Adipose tissue (tissue), 3 donors: ENCODE data around the gene SMG7. TPM values are rescaled to one million over a fixed set of nuclear protein-coding genes. Genes with fewer than 3 reads are reported as not detected.

ENCODE experiments used
- H3K27ac ChIP-seq: one replicate; pipeline ENCODE4 v1.5.1; 2013; ENCODE audit warnings: low read depth, low read length
- WGBS, 3 donors: extraction: QIAGEN DNeasy Blood & Tissue Kit; methylation state at CpG; one replicate each; pipeline ENCODE4 v1.1.7; 2013; 5-methylcytosine and 5-hydroxymethylcytosine counted together
- polyA plus RNA-seq, 3 donors: library from polyadenylated mRNA; stranded (reverse); fragments of 200-250 nt; gene quantifications; one replicate each; pipeline ENCODE4 v1.2.3, GENCODE V29; 2013
- donor health status: healthy with polysubstance abuse.
- donor health status: Bipolar disorder and iron deficiency.
- donor health status: healthy.

SMG7 gene
- polyA plus RNA-seq, 3 donors = 14.3 to 16.5 (median 16.3) TPM

GRCh38 chr1:183461350-183461749 lies 10.9 kb upstream of the SMG7 start:
- H3K27ac ChIP-seq = no peak overlapping the region
- 60 to 75% (median 61%) methylated on average over 1 of the region's 1 CpG for WGBS, 3 donors

- 58 to 85% (median 83%) methylated on average over 2 of the region's 2 CpGs for WGBS, 3 donors
- H3K27ac ChIP-seq = no peak overlapping the region
These were observed 8.7 kb upstream of the SMG7 start for GRCh38 chr1:183463566-183463965.

DNA sequence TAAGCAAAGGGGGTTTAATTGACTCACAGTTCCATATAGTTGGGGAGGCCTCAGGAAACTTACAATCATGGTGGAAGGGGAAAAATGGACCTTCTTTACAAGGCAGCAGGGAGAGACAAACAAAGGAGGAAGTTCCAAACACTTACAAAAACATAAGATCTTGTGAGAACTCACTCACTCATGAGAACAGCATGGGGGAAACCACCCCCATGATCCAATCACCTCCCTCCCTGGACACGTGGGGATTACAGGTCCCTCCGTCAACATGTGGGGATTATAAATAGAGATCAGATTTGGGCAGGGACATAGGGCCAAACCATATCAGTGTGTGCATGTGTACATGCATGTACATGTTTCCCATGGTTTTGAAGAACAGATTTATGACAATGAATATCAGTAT lies 5.5 kb upstream of the SMG7 start:
- WGBS, 3 donors = 44 to 60% (median 58%) methylated on average over 2 of the region's 2 CpGs
- no peak overlapping the region for H3K27ac ChIP-seq

GRCh38 chr1:183467687-183468086 lies 4.6 kb upstream of the SMG7 start:
- no peak overlapping the region for H3K27ac ChIP-seq
- 53 to 90% (median 85%) methylated on average over 1 of the region's 1 CpG for WGBS, 3 donors

- 0 to 1% (median 1%) methylated on average over 26 of the region's 26 CpGs for WGBS, 3 donors
- peak overlapping the region; percentile 83 for H3K27ac ChIP-seq
These were observed 1.9 kb upstream of the SMG7 start for GRCh38 chr1:183470147-183470960.

DNA sequence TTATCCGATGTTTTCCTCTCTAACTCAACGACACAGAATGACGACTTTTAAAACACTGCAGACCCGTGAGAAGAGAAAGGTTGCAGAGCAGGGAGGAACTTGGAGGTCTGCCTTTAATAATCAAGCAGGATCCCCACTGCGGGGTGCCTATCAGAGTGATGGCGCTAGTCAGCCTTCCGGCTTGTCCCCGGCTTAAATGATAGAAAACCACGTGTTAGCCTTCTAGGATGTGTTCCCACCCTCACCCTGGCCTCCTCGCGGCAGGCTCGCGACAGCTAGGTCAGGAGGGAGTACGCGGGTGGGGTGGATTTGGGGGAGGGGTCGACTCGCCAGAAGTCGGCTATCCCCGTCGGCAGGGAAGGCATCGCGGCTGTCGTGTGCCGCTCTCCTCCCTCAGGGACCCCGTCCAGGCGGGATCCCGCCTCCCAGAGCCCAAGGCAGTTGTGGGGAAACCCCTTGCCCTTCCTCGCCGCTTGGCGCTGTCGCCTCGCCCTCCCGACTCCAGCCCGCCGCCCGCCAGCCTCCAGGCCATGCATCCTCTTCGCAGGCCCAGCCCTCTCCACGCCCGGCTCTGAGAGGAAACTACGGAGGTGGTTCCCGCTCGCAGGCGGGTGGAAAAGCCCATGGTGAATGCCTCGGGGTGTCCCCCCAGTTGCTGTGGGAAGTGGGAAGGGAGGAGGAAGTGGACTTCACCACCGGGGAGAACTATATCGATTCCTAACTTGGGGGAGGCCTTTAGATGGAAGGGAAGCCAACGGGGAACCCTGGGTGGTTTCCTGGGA lies 1.1 kb upstream of the SMG7 start:
- H3K27ac ChIP-seq = peak overlapping the region; percentile 83
- WGBS, 3 donors = 0% methylated on average over 38 to 47 of the region's 47 CpGs

DNA sequence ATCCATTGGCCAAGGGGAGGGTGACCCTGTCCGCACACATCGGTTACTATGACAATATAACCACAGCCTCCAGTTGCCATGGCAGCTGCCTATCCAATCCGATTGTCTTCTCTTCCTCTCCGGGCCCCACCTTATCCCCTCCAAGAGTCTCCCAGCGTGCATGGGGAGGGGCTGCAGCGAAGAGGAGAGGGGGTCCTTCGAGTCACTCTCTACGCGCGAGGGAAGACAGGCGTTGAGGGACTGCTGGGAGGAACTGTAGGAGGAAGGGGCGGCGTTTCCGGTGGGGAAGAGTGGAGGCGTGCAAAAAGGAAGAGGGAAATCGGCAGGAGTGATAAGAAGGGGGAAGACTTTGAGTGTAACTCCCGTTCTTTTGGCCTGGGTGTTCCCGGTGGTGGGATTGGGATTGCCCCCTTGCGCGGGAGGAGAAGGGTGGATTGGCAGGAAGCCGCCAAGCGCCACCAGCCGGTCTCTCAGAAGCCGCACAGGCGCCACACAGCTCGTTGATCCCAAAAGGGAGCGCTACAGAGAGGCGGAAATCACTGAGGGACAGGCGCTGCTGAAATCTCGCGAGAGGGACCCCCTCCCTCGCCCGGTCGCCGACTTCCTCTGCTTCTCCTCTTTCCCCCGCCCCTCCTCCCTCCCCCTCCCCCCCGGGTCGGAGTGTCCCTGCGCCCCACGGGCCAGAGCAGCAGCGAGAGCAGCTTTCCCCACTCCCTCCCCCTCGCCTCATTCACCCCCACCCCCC lies 384 bp upstream of the SMG7 start:
- WGBS, 3 donors = 0% methylated on average over 26 to 42 of the region's 42 CpGs

GRCh38 chr1:183473217-183473536 lies 878 bp downstream of the SMG7 start:
- H3K27ac ChIP-seq = no peak overlapping the region
- 12 to 22% (median 15%) methylated on average over 9 of the region's 9 CpGs for WGBS, 3 donors

More for the DNA sequence above, 384 bp upstream of the SMG7 start:
- H3K27ac ChIP-seq = peak overlapping the region; percentile 97

GRCh38 chr1:183476081-183476480 lies 3.8 kb downstream of the SMG7 start:
- 32 to 63% (median 51%) methylated on average over 3 of the region's 3 CpGs for WGBS, 3 donors
- H3K27ac ChIP-seq = no peak overlapping the region

DNA sequence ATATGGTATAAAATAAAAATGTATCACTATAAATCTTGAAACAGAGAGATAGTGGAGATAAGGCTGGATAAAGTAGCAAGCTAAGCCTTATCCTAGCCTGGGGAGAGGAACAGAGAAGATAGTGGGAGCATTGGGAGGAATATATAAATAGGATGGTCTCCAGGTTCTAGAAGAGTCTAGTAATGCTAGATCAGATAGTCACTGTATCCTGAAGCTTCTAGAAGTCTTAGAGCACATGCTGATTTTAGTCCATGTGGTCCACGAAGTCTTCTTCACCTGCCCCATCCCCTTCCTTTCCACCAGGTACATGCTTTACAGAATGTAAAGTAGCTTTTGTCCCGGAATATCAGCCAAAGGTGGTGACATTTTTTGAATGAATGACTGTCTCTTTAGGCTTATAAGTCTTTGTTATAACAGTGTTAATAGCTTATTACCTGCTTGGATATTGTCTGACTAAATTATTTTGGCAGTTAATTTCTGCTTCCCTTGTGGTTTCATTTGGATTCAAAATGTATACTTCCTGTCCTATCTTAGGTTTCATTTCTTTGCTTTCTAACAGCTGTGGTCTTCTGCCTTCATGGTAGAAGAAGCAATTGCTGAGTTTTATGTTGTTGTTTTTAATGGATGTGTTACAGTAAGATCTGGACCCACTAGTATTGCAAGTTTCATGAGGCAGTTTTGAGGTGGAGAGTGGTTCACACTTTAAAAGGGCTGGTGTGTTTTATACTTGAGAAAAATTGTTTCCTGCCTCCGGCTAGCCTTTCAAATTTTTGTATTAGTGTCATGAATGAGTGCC lies 5.9 kb downstream of the SMG7 start:
- WGBS, 3 donors = 60 to 77% (median 66%) methylated on average over 3 of the region's 3 CpGs

GRCh38 chr1:183480971-183481441 lies 8.7 kb downstream of the SMG7 start:
- no peak overlapping the region for H3K27ac ChIP-seq
- 56 to 77% (median 72%) methylated on average over 1 of the region's 1 CpG for WGBS, 3 donors

More for the DNA sequence above, 5.9 kb downstream of the SMG7 start:
- H3K27ac ChIP-seq = no peak overlapping the region

GRCh38 chr1:183483224-183483623 lies 10.9 kb downstream of the SMG7 start:
- WGBS, 3 donors = 61 to 92% (median 88%) methylated on average over 1 of the region's 1 CpG
- no peak overlapping the region for H3K27ac ChIP-seq

DNA sequence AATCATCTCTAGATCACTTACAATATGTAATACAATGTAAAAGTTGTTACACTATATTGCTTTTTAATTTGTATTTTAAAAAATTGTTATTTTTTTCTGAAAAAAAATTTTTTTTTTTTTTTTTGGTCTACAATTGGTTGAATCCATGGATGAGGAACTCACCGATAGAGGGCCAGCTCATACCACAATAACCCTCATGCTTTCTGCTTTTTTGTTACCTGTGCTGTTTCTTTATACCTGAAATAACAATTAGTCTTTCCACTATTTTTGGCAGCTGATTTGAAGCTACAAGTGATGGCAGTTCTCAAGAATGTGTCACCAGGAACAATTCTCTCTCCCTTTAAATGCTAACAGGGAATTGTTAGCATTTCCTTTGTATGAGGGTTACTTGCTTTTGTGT lies 12.0 kb downstream of the SMG7 start:
- no peak overlapping the region for H3K27ac ChIP-seq
- WGBS, 3 donors = 78 to 86% (median 79%) methylated on average over 1 of the region's 1 CpG

- 65 to 90% (median 81%) methylated on average over 1 of the region's 1 CpG for WGBS, 3 donors
- no peak overlapping the region for H3K27ac ChIP-seq
These were observed 12.6 kb downstream of the SMG7 start for GRCh38 chr1:183484851-183485250.

DNA sequence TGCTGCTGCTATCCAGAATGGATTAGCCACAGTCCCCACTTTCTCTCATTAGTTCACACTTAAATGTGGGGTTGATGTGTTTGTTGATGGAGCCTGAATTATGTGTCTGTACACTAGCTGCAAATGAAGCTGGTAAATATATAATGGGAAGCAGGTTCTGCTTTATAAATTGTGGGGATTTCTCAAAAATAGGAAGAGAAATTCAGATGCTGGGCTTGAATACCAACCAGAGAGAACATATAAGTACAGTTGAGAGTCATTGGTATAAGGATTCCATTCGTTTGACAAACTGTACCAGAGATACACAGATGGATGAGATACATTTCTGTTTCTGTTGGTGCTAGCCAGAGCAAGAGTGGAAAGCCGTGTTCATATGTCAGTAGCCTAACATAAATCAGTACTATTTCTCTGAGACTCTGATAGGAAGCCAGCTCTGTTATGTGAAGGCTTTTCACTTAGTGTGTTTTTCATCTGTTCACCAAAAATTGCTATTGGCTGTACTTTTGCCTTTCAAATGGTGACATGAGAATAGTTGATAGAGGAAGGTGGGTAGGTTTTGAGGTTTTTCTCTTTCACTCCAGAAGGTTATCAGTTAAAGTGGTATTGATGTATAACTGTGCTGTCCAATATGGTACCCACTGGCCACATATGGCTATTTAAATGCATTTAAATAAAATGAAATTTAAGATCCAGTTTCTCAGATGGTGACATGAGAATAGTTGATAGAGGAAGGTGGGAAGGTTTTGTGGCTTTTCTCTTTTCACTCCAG lies 15.6 kb downstream of the SMG7 start:
- H3K27ac ChIP-seq = no peak overlapping the region
- 85 to 90% (median 85%) methylated on average over 2 of the region's 2 CpGs for WGBS, 3 donors

DNA sequence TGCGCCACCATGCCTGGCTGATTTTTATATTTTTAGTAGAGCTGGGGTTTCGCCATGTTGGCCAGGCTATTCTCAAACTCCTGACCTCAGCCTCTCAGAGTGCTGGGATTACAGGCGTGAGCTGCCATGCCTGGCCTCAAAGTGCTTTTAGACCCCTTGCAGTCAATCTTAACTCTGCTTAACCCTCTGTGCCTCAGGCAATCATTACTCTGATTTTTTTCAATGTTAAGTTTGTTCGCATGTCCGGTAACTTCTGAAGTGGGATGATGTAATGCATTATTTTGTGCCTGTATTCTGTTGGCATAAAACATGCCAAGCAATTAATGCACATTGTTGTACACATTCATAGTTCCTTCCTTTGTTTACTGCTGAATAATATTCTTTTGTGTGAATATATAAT lies 18.6 kb downstream of the SMG7 start:
- H3K27ac ChIP-seq = no peak overlapping the region
- 84 to 93% (median 89%) methylated on average over 5 of the region's 5 CpGs for WGBS, 3 donors

- WGBS, 3 donors = 89 to 94% (median 93%) methylated on average over 12 of the region's 12 CpGs
- H3K27ac ChIP-seq = no peak overlapping the region
These were observed 21.4 kb downstream of the SMG7 start for GRCh38 chr1:183493540-183494245.
